Stomach smooth muscle (tissue), 2 donors: ENCODE data around the gene STMND1.

Experiments used
- H3K27ac ChIP-seq: one replicate; pipeline ENCODE4 v1.7.0; 2013; ENCODE audit warnings: mild to moderate bottlenecking, low read length, inconsistent platforms
- H3K27me3 ChIP-seq, 2 donors: one replicate each; pipeline ENCODE4 v1.7.0; 2013; ENCODE audit warnings: low read length in 2 of 2; ENCODE audit not compliant: insufficient read depth in 2 of 2, control insufficient read depth in 1 of 2
- H3K36me3 ChIP-seq, 2 donors: one replicate each; pipeline ENCODE4 v1.7.0; 2013; ENCODE audit warnings: low read length in 2 of 2; ENCODE audit not compliant: control insufficient read depth in 2 of 2, insufficient read depth in 2 of 2
- H3K4me1 ChIP-seq: one replicate; pipeline ENCODE4 v1.7.0; 2013; ENCODE audit warnings: low read length; ENCODE audit not compliant: control insufficient read depth, insufficient read depth
- H3K4me3 ChIP-seq, 2 donors: one replicate each; pipeline ENCODE4 v1.7.0; 2013; ENCODE audit warnings: low read length in 2 of 2
- H3K9ac ChIP-seq, 2 donors: one replicate each; pipeline ENCODE4 v1.7.0; 2013; ENCODE audit warnings: low read length in 2 of 2, mild to moderate bottlenecking in 1 of 2
- H3K9me3 ChIP-seq, 2 donors: one replicate each; pipeline ENCODE4 v1.7.0; 2013; ENCODE audit warnings: low read length in 2 of 2; ENCODE audit not compliant: control insufficient read depth in 2 of 2
- donor health status: healthy.
- donor health status: Pancreatic carcinoma.

STMND1 gene

GRCh38 chr6:17130786-17131185 lies 28.9 kb downstream of the STMND1 start:
- Histone ChIP-seq H3K9me3 (peaks cover 0 to 3% of the 10 kb centered on the region in 2 donors), H3K27ac (no peak overlapping the region), H3K4me3 (no peak overlapping the region), H3K4me1 (no peaks in the 10 kb centered on the region), H3K27me3 (peaks cover 0 to 3% of the 10 kb centered on the region in 2 donors), H3K36me3 (no peaks in the 10 kb centered on the region), H3K9ac (no peak overlapping the region)

DNA sequence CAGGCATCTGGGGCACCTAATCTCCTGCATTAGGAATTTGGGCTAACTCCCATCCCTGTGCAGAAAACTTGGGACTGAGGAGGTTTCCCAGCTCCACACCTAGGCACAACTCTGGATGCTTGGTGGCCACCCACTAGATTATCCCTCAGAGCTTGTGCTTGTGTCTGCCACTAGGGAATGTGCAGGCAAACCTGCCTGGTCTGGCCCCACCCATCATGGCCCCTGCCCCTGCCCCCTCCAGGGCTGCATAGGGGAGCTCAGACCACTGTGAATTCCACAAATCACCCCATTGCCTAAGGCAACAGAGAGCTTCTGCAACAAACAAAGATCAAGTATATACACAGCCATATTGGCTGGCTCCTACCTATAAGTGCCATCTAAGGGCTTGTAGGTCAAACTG lies 31.1 kb downstream of the STMND1 start:
- no peak overlapping the region for H3K9ac ChIP-seq
- peaks cover 0 to 3% of the 10 kb centered on the region in 2 donors for H3K9me3 ChIP-seq
- no peaks in the 10 kb centered on the region for H3K36me3 ChIP-seq
- H3K27me3 ChIP-seq = peaks cover 0 to 3% of the 10 kb centered on the region in 2 donors
- H3K4me1 ChIP-seq = no peaks in the 10 kb centered on the region
- no peak overlapping the region for H3K27ac ChIP-seq
- H3K4me3 ChIP-seq = no peak overlapping the region

GRCh38 chr6:17138033-17138432 lies 36.2 kb downstream of the STMND1 start:
- Histone ChIP-seq H3K27me3 (no peaks in the 10 kb centered on the region), H3K27ac (no peak overlapping the region), H3K4me3 (no peak overlapping the region), H3K9me3 (peaks cover 3 to 6% of the 10 kb centered on the region in 2 donors), H3K4me1 (no peaks in the 10 kb centered on the region), H3K9ac (no peak overlapping the region), H3K36me3 (no peaks in the 10 kb centered on the region)

GRCh38 chr6:17144016-17144415 lies 42.2 kb downstream of the STMND1 start:
- no peak overlapping the region for H3K27ac ChIP-seq
- no peaks in the 10 kb centered on the region for H3K4me1 ChIP-seq
- no peaks in the 10 kb centered on the region for H3K9me3 ChIP-seq
- no peak overlapping the region for H3K9ac ChIP-seq
- H3K4me3 ChIP-seq = no peak overlapping the region
- H3K36me3 ChIP-seq = no peaks in the 10 kb centered on the region
- no peaks in the 10 kb centered on the region for H3K27me3 ChIP-seq

DNA sequence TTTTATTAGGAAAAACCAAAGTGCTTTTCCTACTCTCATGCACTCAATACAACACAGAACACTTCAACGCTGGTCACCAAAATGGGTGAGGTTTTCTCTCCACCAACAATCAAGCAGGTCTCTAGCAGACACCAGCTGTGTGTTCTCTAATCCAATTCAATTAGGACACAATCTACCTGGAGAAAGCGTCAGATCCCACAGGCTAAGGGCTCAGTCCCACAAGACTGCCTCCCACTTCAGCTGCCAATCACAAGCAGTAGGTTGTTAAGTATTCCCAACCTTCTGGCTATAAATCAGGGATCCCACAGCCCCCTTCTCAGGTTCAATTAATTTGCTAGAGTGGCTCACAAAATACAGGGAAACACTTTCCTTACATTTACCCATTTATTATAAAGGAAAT lies 47.7 kb downstream of the STMND1 start:
- Histone ChIP-seq H3K27ac (no peak overlapping the region), H3K9ac (no peak overlapping the region), H3K4me3 (no peak overlapping the region), H3K4me1 (no peaks in the 10 kb centered on the region), H3K27me3 (no peaks in the 10 kb centered on the region), H3K9me3 (peaks cover 0 to 4% of the 10 kb centered on the region in 2 donors), H3K36me3 (no peaks in the 10 kb centered on the region)

DNA sequence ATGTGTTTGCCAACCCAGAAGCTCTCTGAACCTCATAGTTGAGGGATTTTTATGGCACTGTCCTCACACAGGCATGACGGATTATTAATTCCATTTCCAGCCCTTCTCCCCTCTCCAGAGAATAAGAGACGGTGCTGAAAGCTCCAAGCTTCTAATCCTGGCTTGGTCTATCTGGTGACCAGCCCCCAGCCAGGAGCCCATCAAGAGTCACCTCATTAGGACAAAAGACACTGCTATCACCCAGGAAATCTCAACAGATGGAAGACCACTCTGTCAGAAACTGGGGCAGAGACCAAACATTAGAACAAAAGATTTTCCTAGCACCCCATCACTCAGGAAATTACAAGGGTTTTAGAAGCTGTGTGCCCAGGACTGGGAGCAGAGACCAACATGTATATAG lies 48.2 kb downstream of the STMND1 start:
- H3K4me1 ChIP-seq = no peaks in the 10 kb centered on the region
- H3K4me3 ChIP-seq = no peak overlapping the region
- no peak overlapping the region for H3K27ac ChIP-seq
- no peaks in the 10 kb centered on the region for H3K27me3 ChIP-seq
- no peak overlapping the region for H3K9ac ChIP-seq
- H3K9me3 ChIP-seq = peaks cover 0 to 4% of the 10 kb centered on the region in 2 donors
- no peaks in the 10 kb centered on the region for H3K36me3 ChIP-seq

- H3K27ac ChIP-seq = no peak overlapping the region
- no peak overlapping the region for H3K9ac ChIP-seq
- H3K36me3 ChIP-seq = no peaks in the 10 kb centered on the region
- no peaks in the 10 kb centered on the region for H3K27me3 ChIP-seq
- peaks cover 0 to 4% of the 10 kb centered on the region in 2 donors for H3K9me3 ChIP-seq
- H3K4me3 ChIP-seq = no peak overlapping the region
- H3K4me1 ChIP-seq = no peaks in the 10 kb centered on the region
Observed at GRCh38 chr6:17151888-17152287, 50.0 kb downstream of the STMND1 start.

- Histone ChIP-seq H3K36me3 (no peaks in the 10 kb centered on the region), H3K9ac (no peak overlapping the region), H3K9me3 (peaks cover 0 to 4% of the 10 kb centered on the region in 2 donors), H3K4me3 (no peak overlapping the region), H3K27me3 (no peaks in the 10 kb centered on the region), H3K4me1 (no peaks in the 10 kb centered on the region), H3K27ac (no peak overlapping the region)
Observed at GRCh38 chr6:17152703-17153102, 50.9 kb downstream of the STMND1 start.

DNA sequence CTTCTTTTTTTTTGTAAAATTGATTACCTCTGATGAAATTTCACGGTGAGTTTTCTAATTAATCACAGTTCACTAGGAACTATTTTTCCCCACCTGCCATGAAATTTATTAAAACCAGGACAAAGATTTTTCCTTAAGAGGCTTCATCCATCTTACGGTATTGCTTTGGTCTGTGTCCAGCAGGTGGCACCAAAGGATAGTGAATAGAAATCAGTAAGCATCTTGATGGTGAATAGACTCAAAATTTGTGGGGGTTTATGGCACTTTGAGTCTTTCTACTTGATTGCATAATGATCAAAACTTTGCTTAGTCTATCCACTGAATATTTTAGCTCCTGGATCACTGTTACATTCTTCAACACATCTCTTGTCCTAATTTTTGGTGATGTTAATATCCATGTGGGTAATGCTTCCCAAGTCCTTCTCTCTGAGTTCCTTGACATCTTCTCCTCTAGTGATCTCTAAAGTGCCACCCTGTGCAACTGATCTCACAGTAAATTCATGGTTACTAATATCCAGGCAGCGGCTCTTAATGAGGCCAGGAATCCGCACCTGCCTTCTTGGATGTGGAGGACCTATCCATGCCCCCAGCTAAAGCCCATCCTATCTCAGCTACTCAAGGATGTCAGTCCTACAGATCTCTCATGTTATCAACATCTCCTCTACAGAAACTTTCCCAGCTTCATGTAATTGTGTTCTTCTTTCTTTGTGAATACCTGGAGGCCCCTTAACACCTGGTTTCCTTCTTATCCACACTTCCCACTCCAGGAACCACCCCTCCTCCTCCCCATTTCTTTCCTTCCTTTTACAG lies 54.5 kb downstream of the STMND1 start:
- H3K4me1 ChIP-seq = no peaks in the 10 kb centered on the region
- no peak overlapping the region for H3K9ac ChIP-seq
- peaks cover 0 to 4% of the 10 kb centered on the region in 2 donors for H3K9me3 ChIP-seq
- no peaks in the 10 kb centered on the region for H3K27me3 ChIP-seq
- H3K4me3 ChIP-seq = no peak overlapping the region
- no peaks in the 10 kb centered on the region for H3K36me3 ChIP-seq
- no peak overlapping the region for H3K27ac ChIP-seq

DNA sequence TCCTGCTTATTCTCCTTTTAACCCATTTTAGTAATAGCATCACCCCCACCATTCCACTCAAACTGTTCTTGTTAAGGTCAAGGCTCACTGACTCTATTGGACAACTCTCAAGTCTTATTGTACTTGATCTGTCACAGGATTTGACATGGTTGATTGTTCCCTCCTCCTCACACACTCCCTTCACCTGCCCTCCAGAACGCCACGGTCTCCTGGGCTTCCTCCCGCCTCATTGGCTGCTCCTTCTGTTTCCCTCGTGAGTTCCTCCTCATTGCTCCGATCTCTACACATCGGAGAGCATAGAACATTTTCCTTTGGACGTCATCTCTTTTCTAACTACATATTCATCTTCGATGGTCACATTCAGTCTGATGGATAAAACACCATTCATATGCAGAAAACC lies 55.1 kb downstream of the STMND1 start:
- Histone ChIP-seq H3K4me3 (no peak overlapping the region), H3K9ac (no peak overlapping the region), H3K27me3 (no peaks in the 10 kb centered on the region), H3K27ac (no peak overlapping the region), H3K9me3 (peaks cover 0 to 3% of the 10 kb centered on the region in 2 donors), H3K36me3 (no peaks in the 10 kb centered on the region), H3K4me1 (no peaks in the 10 kb centered on the region)

- H3K27ac ChIP-seq = no peak overlapping the region
- H3K9me3 ChIP-seq = no peaks in the 10 kb centered on the region
- H3K4me3 ChIP-seq = no peak overlapping the region
- no peaks in the 10 kb centered on the region for H3K4me1 ChIP-seq
- H3K36me3 ChIP-seq = no peaks in the 10 kb centered on the region
- H3K27me3 ChIP-seq = no peaks in the 10 kb centered on the region
- no peak overlapping the region for H3K9ac ChIP-seq
Observed at GRCh38 chr6:17157617-17158016, 55.8 kb downstream of the STMND1 start.
